WTC11 (cell line): ENCODE measurements around the gene SMIM29.
A peak's percentile ranks its signal among the peaks of the same experiment; 100 is the strongest.

ENCODE experiments used
- FOXK1 ChIP-seq: sonication (generic); formaldehyde crosslinking; IDR thresholded peaks from 2 replicates; pipeline ENCODE4 v1.8.0; 2022; ENCODE audit warnings: mild to moderate bottlenecking, moderate library complexity, missing genetic modification reagents
- HMGXB4 ChIP-seq: sonication (generic); formaldehyde crosslinking; IDR thresholded peaks from 2 replicates; pipeline ENCODE4 v1.8.1; 2023; ENCODE audit warnings: mild to moderate bottlenecking, moderate library complexity, missing genetic modification reagents
- ZNF263 ChIP-seq: sonication (generic); formaldehyde crosslinking; IDR thresholded peaks from 2 replicates; pipeline ENCODE4 v1.8.1; 2022; ENCODE audit warnings: low read depth, mild to moderate bottlenecking, moderate library complexity, missing genetic modification reagents

- TF ChIP-seq HMGXB4 (CRISPR knock-in tag) (no peak; the same call in 1 of the 2 replicates), FOXK1 (CRISPR knock-in tag) (peak; percentile 57; the same call in 1 of the 2 replicates), ZNF263 (CRISPR knock-in tag) (no peak)
Observed at GRCh38 chr6:34246563-34247391, 2.0 kb downstream of the SMIM29 start.
